C4-2B (cell line): ENCODE results near the gene POLR1D.

ENCODE experiments used
- ZFX ChIP-seq: fragments of 450-650 bp; IDR thresholded peaks from 2 replicates; pipeline ENCODE4 v1.6.1; 2017
- TF ChIP-seq, protein P1 (sequence below): fragments of 450-650 bp; conservative IDR thresholded peaks from 2 replicates; pipeline ENCODE4 v1.5.1; 2017; ENCODE audit warnings: mild to moderate bottlenecking

DNA sequence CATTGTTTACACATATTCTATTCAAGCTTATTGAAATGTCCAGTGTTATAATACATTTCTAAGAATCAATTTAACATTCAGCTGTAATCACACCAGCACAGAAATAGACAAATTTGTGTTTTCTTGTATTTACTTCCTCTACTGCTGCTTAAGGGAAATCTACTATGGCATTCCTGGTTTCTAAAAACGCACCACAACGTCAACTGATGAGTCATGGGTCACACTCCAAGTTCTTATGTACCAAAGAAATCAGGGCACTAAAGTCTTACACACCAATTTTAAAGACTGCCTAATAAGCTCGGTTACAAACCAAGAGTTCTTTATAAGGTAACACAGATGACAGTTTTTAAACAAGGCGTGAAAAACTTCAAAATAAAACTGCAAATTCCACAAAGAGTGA lies 14.6 kb upstream of the POLR1D start:
- TF ChIP-seq, protein P1, sequence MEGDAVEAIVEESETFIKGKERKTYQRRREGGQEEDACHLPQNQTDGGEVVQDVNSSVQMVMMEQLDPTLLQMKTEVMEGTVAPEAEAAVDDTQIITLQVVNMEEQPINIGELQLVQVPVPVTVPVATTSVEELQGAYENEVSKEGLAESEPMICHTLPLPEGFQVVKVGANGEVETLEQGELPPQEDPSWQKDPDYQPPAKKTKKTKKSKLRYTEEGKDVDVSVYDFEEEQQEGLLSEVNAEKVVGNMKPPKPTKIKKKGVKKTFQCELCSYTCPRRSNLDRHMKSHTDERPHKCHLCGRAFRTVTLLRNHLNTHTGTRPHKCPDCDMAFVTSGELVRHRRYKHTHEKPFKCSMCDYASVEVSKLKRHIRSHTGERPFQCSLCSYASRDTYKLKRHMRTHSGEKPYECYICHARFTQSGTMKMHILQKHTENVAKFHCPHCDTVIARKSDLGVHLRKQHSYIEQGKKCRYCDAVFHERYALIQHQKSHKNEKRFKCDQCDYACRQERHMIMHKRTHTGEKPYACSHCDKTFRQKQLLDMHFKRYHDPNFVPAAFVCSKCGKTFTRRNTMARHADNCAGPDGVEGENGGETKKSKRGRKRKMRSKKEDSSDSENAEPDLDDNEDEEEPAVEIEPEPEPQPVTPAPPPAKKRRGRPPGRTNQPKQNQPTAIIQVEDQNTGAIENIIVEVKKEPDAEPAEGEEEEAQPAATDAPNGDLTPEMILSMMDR = no peak
- no peak for TF ChIP-seq ZFX
